ENCODE results near the gene NUP214.

NUP214 gene

GRCh38 chr9:131216806-131217205 lies 91.4 kb downstream of the NUP214 start:
- H3K9me3 Mint-ChIP-seq: peaks cover 12% of the 10 kb centered on the region
- H3K4me1 Mint-ChIP-seq: peaks cover 7% of the 10 kb centered on the region
- peaks cover 56% of the 10 kb centered on the region for H3K36me3 Mint-ChIP-seq (ENCODE audit: low read depth)
- no peak overlapping the region for H3K4me3 Mint-ChIP-seq
- no peak for DNase-seq
- no peak overlapping the region for H3K27ac Mint-ChIP-seq
- peaks cover 5% of the 10 kb centered on the region for H3K27me3 Mint-ChIP-seq (ENCODE audit: low read depth, poor library complexity)
- TF ChIP-seq, protein P1, sequence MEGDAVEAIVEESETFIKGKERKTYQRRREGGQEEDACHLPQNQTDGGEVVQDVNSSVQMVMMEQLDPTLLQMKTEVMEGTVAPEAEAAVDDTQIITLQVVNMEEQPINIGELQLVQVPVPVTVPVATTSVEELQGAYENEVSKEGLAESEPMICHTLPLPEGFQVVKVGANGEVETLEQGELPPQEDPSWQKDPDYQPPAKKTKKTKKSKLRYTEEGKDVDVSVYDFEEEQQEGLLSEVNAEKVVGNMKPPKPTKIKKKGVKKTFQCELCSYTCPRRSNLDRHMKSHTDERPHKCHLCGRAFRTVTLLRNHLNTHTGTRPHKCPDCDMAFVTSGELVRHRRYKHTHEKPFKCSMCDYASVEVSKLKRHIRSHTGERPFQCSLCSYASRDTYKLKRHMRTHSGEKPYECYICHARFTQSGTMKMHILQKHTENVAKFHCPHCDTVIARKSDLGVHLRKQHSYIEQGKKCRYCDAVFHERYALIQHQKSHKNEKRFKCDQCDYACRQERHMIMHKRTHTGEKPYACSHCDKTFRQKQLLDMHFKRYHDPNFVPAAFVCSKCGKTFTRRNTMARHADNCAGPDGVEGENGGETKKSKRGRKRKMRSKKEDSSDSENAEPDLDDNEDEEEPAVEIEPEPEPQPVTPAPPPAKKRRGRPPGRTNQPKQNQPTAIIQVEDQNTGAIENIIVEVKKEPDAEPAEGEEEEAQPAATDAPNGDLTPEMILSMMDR (IDR thresholded peaks at IDR 0.05): no peak

DNA sequence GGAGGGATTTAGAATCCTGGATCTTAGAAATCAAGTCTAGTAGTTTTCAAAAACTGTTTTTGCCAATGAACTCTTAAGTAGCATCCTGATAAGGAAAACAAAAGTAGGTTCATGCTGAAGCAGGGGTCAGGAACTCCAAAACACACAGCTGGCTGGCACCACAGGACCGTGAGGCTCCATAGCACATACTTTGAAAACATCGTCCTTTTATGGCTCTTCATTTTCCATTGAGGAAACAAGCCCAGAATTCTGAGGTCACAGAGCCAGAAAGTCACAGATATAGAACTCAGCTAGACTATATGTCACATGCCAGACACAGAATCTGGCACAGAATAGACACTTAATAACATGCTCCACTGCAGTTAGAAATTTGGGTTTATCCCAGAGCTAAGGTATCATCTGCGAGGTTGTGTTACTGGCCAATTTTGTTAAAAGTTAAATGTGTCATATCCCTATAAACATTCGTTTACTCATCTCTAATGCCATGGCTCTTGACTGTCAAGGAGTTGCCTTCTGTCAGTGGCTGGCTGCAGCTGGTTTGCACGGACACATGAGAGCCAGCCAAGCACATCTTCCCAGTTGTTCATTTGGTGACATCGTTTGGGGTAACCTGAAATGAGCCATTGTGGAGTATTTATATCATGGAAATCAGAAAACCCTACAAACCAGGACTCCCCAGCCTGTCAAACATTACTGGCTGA lies 92.1 kb downstream of the NUP214 start:
- H3K36me3 Mint-ChIP-seq (ENCODE audit: low read depth): peaks cover 51% of the 10 kb centered on the region
- peaks cover 5% of the 10 kb centered on the region for H3K27me3 Mint-ChIP-seq (ENCODE audit: low read depth, poor library complexity)
- TF ChIP-seq, protein P1 (IDR thresholded peaks at IDR 0.05): no peak
- no peak overlapping the region for H3K27ac Mint-ChIP-seq
- peaks cover 7% of the 10 kb centered on the region for H3K4me1 Mint-ChIP-seq
- H3K9me3 Mint-ChIP-seq: peaks cover 5% of the 10 kb centered on the region
- H3K4me3 Mint-ChIP-seq: no peak overlapping the region
- no peak for DNase-seq

DNA sequence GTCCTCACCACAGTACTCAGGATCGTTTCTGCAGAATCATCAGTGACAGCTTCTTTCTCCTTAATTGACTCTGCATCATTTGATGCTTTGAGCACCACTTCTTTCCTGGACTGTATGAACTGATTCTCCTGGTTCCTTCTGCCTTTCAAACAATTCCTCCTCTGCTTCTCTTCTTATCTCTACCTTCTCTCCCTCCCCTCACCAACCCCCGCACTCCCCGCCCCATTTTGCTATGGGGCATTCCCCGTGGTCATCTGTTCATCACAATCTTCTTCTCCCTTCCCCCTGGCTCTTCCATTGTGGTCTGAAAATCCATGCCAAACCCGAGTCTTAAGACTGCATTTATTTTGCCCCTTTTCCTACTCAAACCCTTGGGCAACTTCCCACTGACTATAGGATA lies 93.0 kb downstream of the NUP214 start:
- H3K36me3 Mint-ChIP-seq (ENCODE audit: low read depth): peaks cover 53% of the 10 kb centered on the region
- H3K27ac Mint-ChIP-seq: no peak overlapping the region

GRCh38 chr9:131220485-131220884 lies 95.1 kb downstream of the NUP214 start:
- no peaks in the 10 kb centered on the region for H3K27me3 Mint-ChIP-seq (ENCODE audit: low read depth, poor library complexity)
- H3K4me1 Mint-ChIP-seq: peaks cover 2% of the 10 kb centered on the region
- peak overlapping the region; percentile 20 for H3K27ac Mint-ChIP-seq
- DNase-seq: no peak
- no peak overlapping the region for H3K4me3 Mint-ChIP-seq
- no peaks in the 10 kb centered on the region for H3K9me3 Mint-ChIP-seq
- TF ChIP-seq, protein P1 (IDR thresholded peaks at IDR 0.05): no peak
- peaks cover 39% of the 10 kb centered on the region for H3K36me3 Mint-ChIP-seq (ENCODE audit: low read depth)

More for the DNA sequence above, 93.0 kb downstream of the NUP214 start:
- TF ChIP-seq, protein P1 (IDR thresholded peaks at IDR 0.05): no peak
- no peak overlapping the region for H3K4me3 Mint-ChIP-seq
- no peak for DNase-seq
- peaks cover 6% of the 10 kb centered on the region for H3K4me1 Mint-ChIP-seq
- no peaks in the 10 kb centered on the region for H3K9me3 Mint-ChIP-seq
- H3K27me3 Mint-ChIP-seq (ENCODE audit: low read depth, poor library complexity): peaks cover 5% of the 10 kb centered on the region

- H3K27ac Mint-ChIP-seq: peak overlapping the region; percentile 82
- DNase-seq: no peak
- H3K4me1 Mint-ChIP-seq: peaks cover 20% of the 10 kb centered on the region
- TF ChIP-seq, protein P1 (IDR thresholded peaks at IDR 0.05): no peak
- H3K9me3 Mint-ChIP-seq: no peaks in the 10 kb centered on the region
- no peak overlapping the region for H3K4me3 Mint-ChIP-seq
- peaks cover 35% of the 10 kb centered on the region for H3K36me3 Mint-ChIP-seq (ENCODE audit: low read depth)
- H3K27me3 Mint-ChIP-seq (ENCODE audit: low read depth, poor library complexity): no peaks in the 10 kb centered on the region
Observed at GRCh38 chr9:131222460-131222859, 97.1 kb downstream of the NUP214 start.

DNA sequence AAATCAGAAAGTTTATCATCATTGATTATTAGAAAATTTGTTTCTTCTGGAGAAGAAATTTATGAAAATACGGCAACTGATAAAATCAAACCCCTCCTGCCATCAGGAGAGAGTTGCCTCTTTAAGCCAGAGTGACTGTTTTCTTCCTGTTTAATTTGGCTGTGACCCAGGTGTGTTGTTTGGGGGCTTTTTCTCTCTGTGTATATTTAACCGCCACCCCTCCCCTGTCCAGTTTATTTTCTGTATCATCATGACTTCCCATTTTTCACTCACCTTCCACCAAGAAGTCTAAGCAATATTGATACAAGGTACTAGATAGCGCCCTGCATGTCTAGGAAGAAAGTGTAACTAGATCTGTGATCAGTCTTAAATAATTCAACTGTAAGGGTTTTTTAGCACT lies 100.8 kb downstream of the NUP214 start:
- Mint-ChIP-seq H3K4me1 (peaks cover 35% of the 10 kb centered on the region), H3K9me3 (no peaks in the 10 kb centered on the region), H3K27me3 (ENCODE audit: low read depth, poor library complexity) (no peaks in the 10 kb centered on the region), H3K36me3 (ENCODE audit: low read depth) (peaks cover 46% of the 10 kb centered on the region), H3K4me3 (no peak overlapping the region), H3K27ac (no peak overlapping the region)
- DNase-seq: no peak
- TF ChIP-seq, protein P1 (IDR thresholded peaks at IDR 0.05): no peak

All from nephron progenitor cell (in vitro differentiated cells).